ENCODE results near the gene SLC10A3.

- TF ChIP-seq, protein P1, sequence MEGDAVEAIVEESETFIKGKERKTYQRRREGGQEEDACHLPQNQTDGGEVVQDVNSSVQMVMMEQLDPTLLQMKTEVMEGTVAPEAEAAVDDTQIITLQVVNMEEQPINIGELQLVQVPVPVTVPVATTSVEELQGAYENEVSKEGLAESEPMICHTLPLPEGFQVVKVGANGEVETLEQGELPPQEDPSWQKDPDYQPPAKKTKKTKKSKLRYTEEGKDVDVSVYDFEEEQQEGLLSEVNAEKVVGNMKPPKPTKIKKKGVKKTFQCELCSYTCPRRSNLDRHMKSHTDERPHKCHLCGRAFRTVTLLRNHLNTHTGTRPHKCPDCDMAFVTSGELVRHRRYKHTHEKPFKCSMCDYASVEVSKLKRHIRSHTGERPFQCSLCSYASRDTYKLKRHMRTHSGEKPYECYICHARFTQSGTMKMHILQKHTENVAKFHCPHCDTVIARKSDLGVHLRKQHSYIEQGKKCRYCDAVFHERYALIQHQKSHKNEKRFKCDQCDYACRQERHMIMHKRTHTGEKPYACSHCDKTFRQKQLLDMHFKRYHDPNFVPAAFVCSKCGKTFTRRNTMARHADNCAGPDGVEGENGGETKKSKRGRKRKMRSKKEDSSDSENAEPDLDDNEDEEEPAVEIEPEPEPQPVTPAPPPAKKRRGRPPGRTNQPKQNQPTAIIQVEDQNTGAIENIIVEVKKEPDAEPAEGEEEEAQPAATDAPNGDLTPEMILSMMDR (IDR thresholded peaks at IDR 0.05), result no peak
- TF ChIP-seq POLR2A (IDR thresholded peaks at IDR 0.05), result no peak
These were observed 38.8 kb upstream of the SLC10A3 start for GRCh38 chrX:154529206-154529612.
